H1 (cell line): ENCODE data around the gene ADRB1. TPM values are rescaled to one million over a fixed set of nuclear protein-coding genes. Genes with fewer than 3 reads are reported as not detected.

ENCODE experiments used
- CTCF ChIA-PET: fragments of 300-600 bp; sonication (Branson Sonifier 250); formaldehyde crosslinking; loops from one replicate; lab custom pipeline; 2021; ENCODE audit not compliant: partially characterized antibody; lab: Charles Lee
- POLR2A ChIA-PET: fragments of 300-600 bp; sonication (Branson Sonifier 250); formaldehyde crosslinking; loops from one replicate; lab custom pipeline; 2021; ENCODE audit warnings: inconsistent platforms; ENCODE audit not compliant: partially characterized antibody; lab: Charles Lee
- DNase-seq, 2 experiments: peaks; one replicate each; pipeline versions ENCODE4 v3.0.0 to v3.0.0-alpha.2; 2010 to 2022; ENCODE audit warnings: low spot score in 2 of 2, low read depth in 1 of 2, mixed read lengths in 1 of 2
- FAIRE-seq: peaks from 2 replicates; lab custom pipeline; 2011; peaks lifted over from hg19 to GRCh38; lab: Jason Lieb, UNC
- H2AFZ ChIP-seq: 2 replicates; pipeline ENCODE4 v1.8.1; 2012; ENCODE audit warnings: low read length, inconsistent platforms
- H2AK5ac ChIP-seq: 2 replicates; pipeline ENCODE4 v1.6.1; 2013; ENCODE audit warnings: low read depth, low read length
- H2BK120ac ChIP-seq: replicated peaks from 2 replicates; pipeline ENCODE3; 2013; ENCODE audit warnings: low read depth, low read length, inconsistent platforms
- H2BK12ac ChIP-seq: 2 replicates; pipeline ENCODE4 v1.6.1; 2013; ENCODE audit warnings: low read depth, low read length
- H2BK15ac ChIP-seq: 2 replicates; pipeline ENCODE4 v1.6.1; 2013; ENCODE audit warnings: low read length
- H2BK20ac ChIP-seq: 2 replicates; pipeline ENCODE4 v1.6.1; 2013; ENCODE audit warnings: low read length
- H2BK5ac ChIP-seq: 2 replicates; pipeline ENCODE4 v1.6.1; 2013; ENCODE audit warnings: low read depth, low read length
- H3K14ac ChIP-seq: 2 replicates; pipeline ENCODE4 v1.6.1; 2013; ENCODE audit warnings: inconsistent platforms; ENCODE audit not compliant: insufficient read length
- H3K18ac ChIP-seq: 2 replicates; pipeline ENCODE4 v1.6.1; 2013; ENCODE audit warnings: low read length; ENCODE audit errors: extremely low read depth
- H3K23ac ChIP-seq: 2 replicates; pipeline ENCODE4 v1.6.1; 2013; ENCODE audit warnings: inconsistent platforms; ENCODE audit not compliant: insufficient read length
- H3K23me2 ChIP-seq: 2 replicates; pipeline ENCODE4 v1.6.1; 2013; ENCODE audit warnings: low read depth, low read length
- H3K27ac ChIP-seq: 2 replicates; pipeline ENCODE4 v1.6.1; 2011; ENCODE audit warnings: low read depth, low read length, inconsistent platforms
- H3K27me3 ChIP-seq, 4 experiments: replicated peaks in 1 of 4; 1 replicate in 1 of 4; 2 replicates in 3 of 4; pipeline versions ENCODE4 v1.6.1 to v1.8.1; 2011 to 2013; ENCODE audit warnings: low read length in 3 of 4, mild to moderate bottlenecking in 3 of 4, inconsistent platforms in 2 of 4, mixed read lengths in 2 of 4, moderate library complexity in 1 of 4; ENCODE audit not compliant: control insufficient read depth in 3 of 4, insufficient read depth in 3 of 4; ENCODE audit errors: extremely low read depth in 1 of 4
- H3K36me3 ChIP-seq, 4 experiments: 2 replicates each; pipeline versions ENCODE4 v1.6.1 to v1.8.1; 2011 to 2013; ENCODE audit warnings: mild to moderate bottlenecking in 4 of 4, low read length in 3 of 4, moderate library complexity in 2 of 4, control low read depth in 1 of 4, inconsistent platforms in 1 of 4; ENCODE audit not compliant: insufficient read depth in 4 of 4, control insufficient read depth in 2 of 4
- H3K4ac ChIP-seq: replicated peaks from 2 replicates; pipeline ENCODE3; 2013; ENCODE audit warnings: low read length, low read depth, mixed read lengths, inconsistent platforms; ENCODE audit not compliant: insufficient read length
- H3K4me1 ChIP-seq, 4 experiments: replicated peaks in 1 of 4; 1 replicate in 1 of 4; 2 replicates in 3 of 4; pipeline versions ENCODE4 v1.6.1 to v1.8.1; 2011 to 2013; ENCODE audit warnings: low read length in 3 of 4, inconsistent platforms in 2 of 4, mixed read lengths in 1 of 4; ENCODE audit not compliant: insufficient read depth in 4 of 4, control insufficient read depth in 3 of 4
- H3K4me2 ChIP-seq, 2 experiments: 2 replicates each; pipeline versions ENCODE4 v1.6.1 to v1.8.1; 2011 to 2013; ENCODE audit warnings: low read depth in 2 of 2, low read length in 2 of 2, control low read depth in 1 of 2, inconsistent platforms in 1 of 2, mild to moderate bottlenecking in 1 of 2; ENCODE audit not compliant: insufficient read depth in 1 of 2
- H3K4me3 ChIP-seq, 4 experiments: fragments of 200-600, 300-600 bp in 1 of 4; sonication (generic), shearing (Covaris generic), sonication (Bioruptor Twin) in 1 of 4; 2 replicates each; pipeline versions ENCODE4 v1.5.1 to v1.8.1; 2011 to 2016; ENCODE audit warnings: low read length in 4 of 4, low read depth in 3 of 4, control low read depth in 2 of 4, inconsistent platforms in 2 of 4, mild to moderate bottlenecking in 2 of 4, mixed read lengths in 1 of 4, moderate library complexity in 1 of 4; ENCODE audit not compliant: insufficient read depth in 2 of 4; ENCODE audit errors: extremely low read depth in 1 of 4
- H3K56ac ChIP-seq: replicated peaks from 2 replicates; pipeline ENCODE3; 2013; ENCODE audit warnings: low read depth, mild to moderate bottlenecking, mixed read lengths, low read length, inconsistent platforms; ENCODE audit not compliant: insufficient read length
- H3K79me1 ChIP-seq: 2 replicates; pipeline ENCODE4 v1.6.1; 2013; ENCODE audit warnings: low read depth, low read length, control low read depth
- H3K79me2 ChIP-seq, 2 experiments: 2 replicates each; pipeline versions ENCODE4 v1.6.1 to v1.8.1; 2012 to 2013; ENCODE audit warnings: low read length in 2 of 2, mild to moderate bottlenecking in 2 of 2, inconsistent platforms in 1 of 2; ENCODE audit not compliant: insufficient read depth in 2 of 2, control insufficient read depth in 1 of 2
- H3K9ac ChIP-seq, 4 experiments: replicated peaks in 1 of 4; 1 replicate in 1 of 4; 2 replicates in 3 of 4; pipeline versions ENCODE4 v1.6.1 to v1.8.1; 2011 to 2013; ENCODE audit warnings: low read depth in 3 of 4, low read length in 3 of 4, control low read depth in 2 of 4, mild to moderate bottlenecking in 2 of 4, moderate library complexity in 2 of 4, inconsistent platforms in 1 of 4; ENCODE audit errors: extremely low read depth in 1 of 4
- H3K9me3 ChIP-seq, 2 experiments: 2 replicates each; pipeline versions ENCODE4 v1.6.1 to v1.8.1; 2012 to 2013; ENCODE audit warnings: mild to moderate bottlenecking in 2 of 2, moderate library complexity in 2 of 2, control low read depth in 1 of 2, inconsistent platforms in 1 of 2, low read depth in 1 of 2, low read length in 1 of 2, mixed read lengths in 1 of 2; ENCODE audit not compliant: insufficient read depth in 2 of 2
- H4K20me1 ChIP-seq, 2 experiments: replicated peaks in 1 of 2; 2 replicates each; pipeline versions ENCODE3 to v1.8.1; 2011 to 2013; ENCODE audit warnings: inconsistent platforms in 2 of 2, low read length in 2 of 2, mild to moderate bottlenecking in 1 of 2; ENCODE audit not compliant: insufficient read depth in 2 of 2, control insufficient read depth in 1 of 2
- H4K5ac ChIP-seq: 2 replicates; pipeline ENCODE4 v1.6.1; 2013; ENCODE audit warnings: low read length, low read depth, mixed read lengths, inconsistent platforms; ENCODE audit not compliant: insufficient read length
- H4K8ac ChIP-seq: 2 replicates; pipeline ENCODE4 v1.8.0; 2013; ENCODE audit warnings: mild to moderate bottlenecking, moderate library complexity, low read length, inconsistent platforms; ENCODE audit not compliant: insufficient read depth; ENCODE audit errors: extremely low read depth
- H4K91ac ChIP-seq: replicated peaks from 2 replicates; pipeline ENCODE3; 2013; ENCODE audit warnings: low read length, mixed read lengths, inconsistent platforms; ENCODE audit not compliant: insufficient read length
- CHD1 ChIP-seq: IDR thresholded peaks from 2 replicates; pipeline ENCODE4 v1.6.1; 2012; ENCODE audit warnings: low read depth, low read length, improper control_type of control experiment
- CHD2 ChIP-seq: IDR thresholded peaks from 2 replicates; pipeline ENCODE4 v1.6.1; 2012; ENCODE audit warnings: low read length, improper control_type of control experiment
- CTBP2 ChIP-seq: IDR thresholded peaks from 2 replicates; pipeline ENCODE4 v1.7.0; 2011; ENCODE audit warnings: borderline replicate concordance, mild to moderate bottlenecking, moderate library complexity, mixed read lengths, low read length; ENCODE audit not compliant: insufficient read depth, insufficient read length
- JUN ChIP-seq: IDR thresholded peaks from 2 replicates; pipeline ENCODE4 v1.6.1; 2011; ENCODE audit warnings: low read depth, mild to moderate bottlenecking, improper control_type of control experiment, low read length
- KDM5A ChIP-seq: fragments of 200-600 bp; IDR thresholded peaks from 2 replicates; pipeline ENCODE4 v1.7.1; 2012; ENCODE audit warnings: mild to moderate bottlenecking, low read length, inconsistent platforms, mixed read lengths
- SP1 ChIP-seq: IDR thresholded peaks from 2 replicates; pipeline ENCODE4 v1.6.1; 2011; ENCODE audit warnings: low read depth, low read length
- SP2 ChIP-seq: IDR thresholded peaks from 2 replicates; pipeline ENCODE4 v1.6.1; 2012; ENCODE audit warnings: mild to moderate bottlenecking, low read length, inconsistent platforms
- SRF ChIP-seq: IDR thresholded peaks from 2 replicates; pipeline ENCODE4 v1.6.1; 2011; ENCODE audit warnings: mild to moderate bottlenecking, low read depth, low read length, moderate library complexity
- TBP ChIP-seq: IDR thresholded peaks from 2 replicates; pipeline ENCODE4 v1.6.1; 2011; ENCODE audit warnings: low read depth, low read length, improper control_type of control experiment
- WGBS, 2 experiments: shearing (Covaris generic) in 1 of 2; methylation state at CpG; one replicate each; pipeline versions ENCODE4 v1.1.6 to v1.1.7; 2013 to 2015; ENCODE audit warnings: low lambda C conversion rate in 2 of 2, mixed read lengths in 2 of 2, inconsistent platforms in 1 of 2, low coverage in 1 of 2, missing lambda C conversion rate in 1 of 2; ENCODE audit not compliant: insufficient replicate concordance in 2 of 2, insufficient coverage in 1 of 2, insufficient read length in 1 of 2; ENCODE audit errors: extremely low coverage in 1 of 2, missing lambda C conversion rate in 1 of 2; 5-methylcytosine and 5-hydroxymethylcytosine counted together
- polyA plus RNA-seq, 7 experiments: library from polyadenylated mRNA; depleted of rRNA in 3 of 7; stranded (reverse) in 5 of 7; unstranded in 2 of 7; fragments of >200 nt in 5 of 7; fragments of 200-250 nt in 2 of 7; gene quantifications; 1 replicate in 5 of 7; 2 replicates in 1 of 7; 4 replicates in 1 of 7; pipeline versions ENCODE4 v1.2.1 to v1.2.3, GENCODE V29; 2011 to 2013; ENCODE audit warnings: missing spikeins in 2 of 7, mixed read lengths in 2 of 7
- total RNA-seq: library from RNA; stranded (reverse); fragmentation: NEBNext Ultra II Directional; extraction: Animal tissue kit (Norgen Biotek cat#: 25700); gene quantifications from 2 replicates; pipeline ENCODE4 v1.2.1, GENCODE V29; 2021
- TF ChIP-seq, protein P1 (sequence below): IDR thresholded peaks from 2 replicates; pipeline ENCODE4 v1.6.1; 2012; ENCODE audit warnings: inconsistent platforms
- TF ChIP-seq, protein P2 (sequence below): IDR thresholded peaks from 2 replicates; pipeline ENCODE4 v1.6.1; 2012; ENCODE audit warnings: low read length, inconsistent platforms

ADRB1 gene
- total and polyA plus RNA-seq, 2 of the 8 experiments (the other 6 are each of a cell fraction or from before 2014, with no cell fraction given), result 0.14 to 0.48 TPM

DNA sequence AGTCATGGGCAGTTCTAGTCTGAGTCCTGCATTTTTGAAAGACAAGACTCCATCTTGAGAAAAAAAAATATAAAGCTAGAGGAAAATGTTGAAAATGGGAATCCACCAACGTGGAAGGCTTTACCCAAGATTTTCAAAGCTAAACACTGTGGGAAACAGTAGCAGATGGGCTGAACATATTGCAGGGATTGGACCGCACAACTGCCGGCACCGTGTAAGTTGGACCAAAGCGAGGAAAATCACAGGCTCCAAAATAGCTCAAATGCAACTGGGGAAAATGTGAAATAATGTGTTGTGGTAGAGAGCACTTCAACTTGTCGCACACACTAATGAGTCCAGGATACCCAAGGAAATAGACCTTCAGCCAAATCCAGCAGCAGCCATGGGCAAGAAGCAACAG is 26.4 kb upstream of the ADRB1 start:
- Histone ChIP-seq H2BK120ac (no peak overlapping the region), H4K20me1 (no peaks in the 10 kb centered on the region), H3K9ac (no peak overlapping the region), H3K27me3 (no peaks in the 10 kb centered on the region), H3K9me3 (peaks cover 0 to 5% of the 10 kb centered on the region in 2 experiments; a peak in 2 of 4 replicates), H2BK5ac (no peak overlapping the region), H4K5ac (no peak overlapping the region), H3K79me2 (no peaks in the 10 kb centered on the region), H3K36me3 (no peaks in the 10 kb centered on the region), H3K4me2 (no peak overlapping the region), H3K4me1 (no peaks in the 10 kb centered on the region), H3K18ac (no peak overlapping the region), H2AFZ (no peak overlapping the region), H3K79me1 (no peaks in the 10 kb centered on the region), H2AK5ac (no peak overlapping the region), H4K91ac (no peak overlapping the region), H3K23me2 (no peaks in the 10 kb centered on the region), H2BK12ac (no peak overlapping the region), H3K27ac (no peak overlapping the region), H3K4me3 (no peak overlapping the region), H3K14ac (no peak overlapping the region), H4K8ac (no peak overlapping the region), H2BK20ac (no peak overlapping the region), H3K4ac (no peak overlapping the region), H3K23ac (no peak overlapping the region), H3K56ac (no peak overlapping the region), H2BK15ac (no peak overlapping the region)
- no peak for DNase-seq
- WGBS, 2 experiments, result 95% methylated on average over 6 of the region's 6 CpGs; no CpG with 5 or more reads in 1 of the 2 experiments
- no peak for TF ChIP-seq SP1
- no peak for TF ChIP-seq CTBP2
- TF ChIP-seq JUN, result no peak
- TF ChIP-seq, protein P1, sequence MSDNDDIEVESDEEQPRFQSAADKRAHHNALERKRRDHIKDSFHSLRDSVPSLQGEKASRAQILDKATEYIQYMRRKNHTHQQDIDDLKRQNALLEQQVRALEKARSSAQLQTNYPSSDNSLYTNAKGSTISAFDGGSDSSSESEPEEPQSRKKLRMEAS, result no peak
- no peak for TF ChIP-seq CHD1
- no peak for TF ChIP-seq SP2
- TF ChIP-seq CHD2, result no peak
- no peak for TF ChIP-seq TBP
- TF ChIP-seq, protein P2, sequence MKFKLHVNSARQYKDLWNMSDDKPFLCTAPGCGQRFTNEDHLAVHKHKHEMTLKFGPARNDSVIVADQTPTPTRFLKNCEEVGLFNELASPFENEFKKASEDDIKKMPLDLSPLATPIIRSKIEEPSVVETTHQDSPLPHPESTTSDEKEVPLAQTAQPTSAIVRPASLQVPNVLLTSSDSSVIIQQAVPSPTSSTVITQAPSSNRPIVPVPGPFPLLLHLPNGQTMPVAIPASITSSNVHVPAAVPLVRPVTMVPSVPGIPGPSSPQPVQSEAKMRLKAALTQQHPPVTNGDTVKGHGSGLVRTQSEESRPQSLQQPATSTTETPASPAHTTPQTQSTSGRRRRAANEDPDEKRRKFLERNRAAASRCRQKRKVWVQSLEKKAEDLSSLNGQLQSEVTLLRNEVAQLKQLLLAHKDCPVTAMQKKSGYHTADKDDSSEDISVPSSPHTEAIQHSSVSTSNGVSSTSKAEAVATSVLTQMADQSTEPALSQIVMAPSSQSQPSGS, result no peak
- TF ChIP-seq KDM5A, result no peak
- no peak for TF ChIP-seq SRF
- POLR2A ChIA-PET, result interaction anchor here (0.8 to 1.2 kb wide), 2 partner anchors 8 to 11 kb away, joined by 3 read pairs; no protein-coding TSS in a partner anchor
- CTCF ChIA-PET, result interaction anchor here (1.4 to 2.4 kb wide), 3 partner anchors 11 to 83 kb away, joined by 3 to 6 read pairs (median 6); no protein-coding TSS in a partner anchor
- no peak for FAIRE-seq
